SKM-1 (cell line): ENCODE results near the gene MEGF9.
A peak's percentile ranks its signal among the peaks of the same experiment; 100 is the strongest.

Experiments
- DNase-seq: peaks from one replicate; lab custom pipeline; 2025; ENCODE audit not compliant: unreplicated experiment; lab: John Stamatoyannopoulos, UW

The MEGF9 gene

DNA sequence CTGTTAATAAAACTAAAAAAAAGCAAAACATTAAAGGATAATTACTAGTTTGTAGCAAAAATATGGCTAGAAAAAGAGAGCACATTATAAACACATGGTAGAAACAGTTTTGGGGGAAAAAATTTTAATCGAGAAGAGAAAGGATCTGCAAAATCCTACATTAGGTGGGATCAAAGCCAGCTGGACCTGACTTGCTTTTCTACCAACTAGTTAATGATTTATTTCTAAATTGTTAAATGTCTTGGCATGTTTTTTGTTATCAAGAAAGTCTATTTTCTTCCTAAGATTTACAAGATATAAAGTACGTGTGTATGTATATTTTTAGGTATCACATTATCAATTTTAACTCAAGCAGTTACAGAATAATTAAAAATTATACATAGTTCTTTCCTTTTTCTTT is 87.2 kb downstream of the MEGF9 start:
- no peak for DNase-seq

DNA sequence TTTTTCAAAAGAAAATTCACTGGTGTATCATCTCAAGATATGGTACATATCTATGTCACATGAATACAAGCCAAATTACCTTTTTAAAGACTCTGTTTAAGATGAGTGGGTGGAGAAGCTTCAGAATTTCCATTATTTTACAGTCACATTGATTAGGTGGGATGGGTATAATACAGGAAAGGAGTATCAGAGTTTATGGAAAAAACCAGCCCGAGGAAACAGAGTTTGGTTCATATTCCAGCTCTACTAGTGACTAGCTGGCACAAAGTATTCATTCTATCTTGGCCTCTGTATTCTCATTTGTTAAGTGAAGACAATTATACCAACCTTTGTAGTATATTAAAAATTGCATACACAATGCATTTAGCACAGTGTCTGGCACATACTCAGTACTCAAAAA is 87.8 kb downstream of the MEGF9 start:
- DNase-seq, result no peak

DNA sequence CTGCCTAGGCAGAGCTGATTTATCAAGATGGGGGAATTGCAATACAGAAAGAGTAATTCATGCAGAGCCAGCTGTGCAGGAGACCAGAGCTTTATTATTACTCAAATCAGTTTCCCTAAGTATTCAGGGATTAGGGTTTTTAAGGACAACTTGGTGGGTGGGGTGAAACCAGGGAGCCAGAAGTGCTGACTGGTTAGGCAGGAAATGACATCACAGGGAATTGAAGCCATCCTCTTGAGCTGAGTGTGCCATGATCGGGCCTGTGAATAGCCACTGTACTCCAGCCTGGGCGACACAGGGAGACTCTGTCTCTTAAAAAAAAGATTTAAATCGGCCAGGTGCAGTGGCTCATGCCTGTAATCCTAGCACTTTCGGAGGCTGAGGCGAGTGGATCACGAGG is 89.0 kb downstream of the MEGF9 start:
- no peak for DNase-seq

DNA sequence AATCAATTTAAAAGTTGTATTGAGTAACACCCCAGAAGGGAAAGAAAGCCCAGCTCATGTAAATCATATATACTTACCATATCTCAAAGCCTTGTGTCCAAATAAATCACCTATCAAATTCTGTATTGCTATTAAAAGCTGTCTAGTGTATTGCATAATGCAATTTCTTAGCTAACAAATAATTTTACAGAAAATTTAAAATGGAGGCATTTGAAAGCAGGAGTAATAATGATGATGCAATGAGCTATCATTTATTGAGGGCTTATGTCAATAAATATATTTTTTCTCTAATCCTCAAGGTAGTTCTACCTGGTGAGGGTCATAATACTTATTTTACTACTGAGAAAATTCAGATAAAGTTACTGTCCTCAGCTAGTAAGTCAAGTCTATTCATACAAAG is 91.5 kb downstream of the MEGF9 start:
- no peak for DNase-seq

DNA sequence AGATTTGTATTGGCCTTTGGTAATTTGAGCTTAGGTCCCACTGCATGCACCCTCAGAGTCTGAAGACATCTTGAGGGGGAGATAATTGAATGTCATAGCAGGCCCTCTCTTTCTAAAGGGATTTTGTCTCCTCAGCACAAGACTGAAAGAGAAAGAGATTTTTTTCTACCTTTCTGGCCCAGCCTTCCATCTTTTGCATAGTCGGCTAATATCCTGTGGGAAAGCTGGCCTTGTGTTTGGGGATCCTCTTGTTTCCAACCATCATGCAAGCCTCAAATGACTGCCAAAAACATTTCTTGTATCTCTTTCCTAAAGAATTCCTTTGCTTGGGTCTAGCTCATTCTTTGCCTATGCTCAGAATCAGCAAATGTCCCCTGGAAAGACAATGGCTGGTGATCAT is 92.3 kb downstream of the MEGF9 start:
- DNase-seq, result no peak

DNA sequence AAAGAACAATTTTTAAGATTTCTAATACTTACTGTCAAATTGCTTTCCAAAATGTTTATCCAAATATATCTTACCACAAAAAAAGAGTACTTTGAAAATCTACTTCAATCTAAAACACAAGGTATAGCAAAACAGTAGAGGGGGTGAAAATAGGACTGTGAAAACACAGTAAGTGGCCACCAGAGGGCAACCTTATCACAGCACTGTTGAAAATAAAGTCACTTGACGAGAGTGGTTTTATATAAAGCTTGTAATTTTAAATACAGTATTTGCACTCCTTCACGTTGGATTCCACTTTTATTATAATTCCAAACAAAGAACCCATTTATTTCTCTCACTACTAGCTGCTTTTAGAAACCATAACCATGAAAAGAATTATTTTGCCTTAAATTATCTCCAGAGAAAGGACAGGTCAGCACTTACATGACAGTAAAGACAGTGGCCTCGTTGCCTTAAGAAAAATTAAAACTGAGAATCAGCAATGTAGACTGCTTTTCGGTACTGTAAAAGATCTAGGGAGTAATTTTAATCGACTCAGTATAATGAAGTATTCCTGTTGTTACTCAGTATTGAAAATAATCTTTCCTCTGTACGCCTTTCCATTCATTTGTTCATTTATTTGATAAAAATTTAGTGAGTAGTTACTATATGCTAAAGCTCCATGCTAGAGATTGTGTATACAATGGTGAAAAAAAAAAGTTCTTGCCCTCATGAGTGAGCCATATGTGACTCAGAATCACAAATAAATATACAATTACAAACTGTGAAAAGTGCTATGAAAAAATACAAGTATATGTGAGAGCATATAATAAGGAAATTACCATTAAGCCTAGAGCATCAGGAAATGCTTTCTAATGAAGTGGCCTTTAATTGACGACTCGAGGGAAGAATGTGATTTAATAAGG is 94.3 kb downstream of the MEGF9 start:
- peak; percentile 65 for DNase-seq

DNA sequence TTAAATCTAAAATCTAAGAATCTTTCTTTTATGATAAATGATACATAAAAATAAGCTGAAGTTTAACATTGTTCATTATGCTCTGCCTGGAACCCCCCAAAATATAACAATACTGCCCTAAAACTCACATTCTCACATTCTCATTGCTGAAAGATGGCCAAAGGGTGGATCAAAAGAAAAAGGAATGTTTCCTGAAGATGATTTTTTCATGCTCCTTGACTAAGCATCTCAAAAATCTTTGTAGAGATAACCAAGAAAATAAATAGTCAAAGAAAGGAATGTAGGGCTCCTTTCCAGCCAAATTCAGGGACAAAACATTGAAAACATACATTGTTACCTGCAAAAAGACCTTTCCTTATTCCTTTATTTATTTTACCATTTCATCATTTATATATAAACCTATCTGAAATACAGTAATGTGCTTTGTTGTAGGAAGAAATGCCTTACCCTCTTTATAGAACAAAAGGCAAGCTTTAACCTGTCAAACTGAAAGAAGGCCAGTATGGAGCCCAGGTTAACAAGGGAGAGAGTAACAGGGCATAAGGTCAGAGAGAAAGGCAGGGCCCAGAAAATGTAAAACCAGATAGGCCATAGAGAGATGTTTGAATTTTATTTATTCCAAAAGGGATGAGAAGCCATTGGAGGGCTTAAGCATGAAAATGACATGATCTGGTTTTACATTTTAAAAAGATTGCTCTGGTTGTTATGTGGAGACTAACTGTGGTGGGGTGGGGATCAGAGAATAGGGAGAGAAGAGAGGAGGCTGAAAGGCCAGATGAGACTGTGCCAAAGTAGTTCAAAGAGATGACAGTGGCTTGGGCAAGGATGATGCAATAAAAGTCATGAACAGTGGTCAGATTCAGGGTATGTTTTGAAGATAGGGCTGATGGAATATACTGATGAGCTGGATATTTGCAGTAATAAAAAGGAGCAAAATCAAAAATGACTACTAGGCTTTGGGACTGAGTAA is 97.0 kb downstream of the MEGF9 start:
- no peak for DNase-seq

DNA sequence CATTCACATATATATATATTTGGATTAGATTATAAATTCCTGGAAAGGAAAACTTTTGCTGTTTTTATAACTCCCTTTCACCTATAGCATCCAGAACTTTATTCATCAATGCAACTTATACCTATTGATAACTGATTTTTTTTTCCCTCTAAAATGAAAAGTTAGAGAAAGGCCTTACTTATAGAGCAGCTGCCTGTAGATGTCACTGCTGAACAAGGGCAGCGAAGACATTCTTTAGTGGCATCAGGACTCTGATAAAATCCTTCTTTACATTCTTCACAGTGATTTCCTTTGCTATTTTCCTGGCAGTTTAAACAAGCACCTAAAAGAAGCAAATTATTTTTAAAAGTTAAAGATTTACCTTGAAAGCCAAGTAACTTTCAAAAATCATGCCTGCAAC is 102.1 kb downstream of the MEGF9 start:
- DNase-seq, result no peak

DNA sequence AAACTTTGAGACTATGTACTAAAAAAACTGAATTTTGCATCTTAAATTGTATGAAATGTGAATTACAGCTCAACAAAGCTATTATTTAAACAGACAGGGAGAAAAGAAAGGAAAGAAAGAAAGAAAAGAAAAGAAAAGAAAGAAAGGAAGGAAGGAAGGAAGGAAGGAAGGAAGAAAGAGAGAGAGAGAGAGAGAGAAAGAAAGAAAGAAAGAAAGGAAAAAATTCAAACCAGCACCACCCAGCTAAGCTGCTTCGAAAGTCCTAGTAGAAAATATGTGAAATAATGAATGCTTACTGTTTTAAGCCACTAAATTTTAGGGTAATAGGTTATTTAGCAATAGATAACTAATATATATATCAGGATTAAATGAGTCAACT is 102.6 kb downstream of the MEGF9 start:
- DNase-seq, result no peak

DNA sequence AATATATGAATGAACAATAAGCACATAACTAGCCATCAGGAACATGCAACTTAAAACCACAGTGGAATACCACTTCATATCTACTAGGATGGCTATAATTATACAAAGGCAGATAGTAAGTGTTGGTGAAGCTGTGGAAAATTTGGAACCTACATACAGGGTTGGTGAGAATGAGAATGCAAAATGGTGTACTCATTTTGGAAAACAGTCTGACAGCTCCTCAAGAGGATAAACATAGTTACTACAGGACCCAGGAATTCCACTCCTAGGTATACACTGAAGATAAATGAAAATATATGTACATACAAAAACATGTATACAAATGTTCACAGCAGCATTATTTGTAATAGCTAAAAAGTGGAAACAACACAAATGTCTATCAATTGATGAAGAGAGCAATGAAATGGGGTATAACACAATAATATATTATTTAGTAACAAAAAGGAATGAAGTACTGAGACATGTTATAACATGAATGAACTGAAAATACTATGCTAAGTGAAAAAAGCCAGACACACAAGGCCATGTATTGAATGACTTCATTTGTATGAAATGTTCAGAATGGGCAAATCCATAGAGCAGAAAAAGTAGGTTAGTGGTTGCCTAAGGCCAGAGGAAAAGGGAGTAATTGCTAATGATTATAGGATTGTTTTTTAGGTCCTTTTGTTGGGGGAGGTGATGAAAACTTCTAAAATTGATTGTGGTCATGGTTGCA is 103.1 kb downstream of the MEGF9 start:
- DNase-seq, result no peak

DNA sequence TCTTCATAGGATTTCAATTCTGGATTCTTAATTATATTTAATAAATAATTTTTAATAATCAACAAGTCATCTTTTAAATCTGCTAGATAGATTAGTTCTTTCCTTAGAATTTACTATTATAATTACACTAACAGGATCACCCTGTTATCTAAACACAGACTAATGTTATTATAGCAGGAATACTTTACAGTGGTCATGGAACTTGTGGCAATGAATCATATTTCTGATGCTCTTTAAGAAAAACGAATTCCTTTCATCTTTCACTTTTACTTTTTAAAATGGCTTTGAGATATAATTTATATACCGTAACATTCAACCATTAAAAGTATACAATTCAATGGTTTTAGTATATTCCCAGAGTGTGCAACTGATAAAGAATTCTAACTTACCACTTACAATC is 104.6 kb downstream of the MEGF9 start:
- DNase-seq, result no peak

DNA sequence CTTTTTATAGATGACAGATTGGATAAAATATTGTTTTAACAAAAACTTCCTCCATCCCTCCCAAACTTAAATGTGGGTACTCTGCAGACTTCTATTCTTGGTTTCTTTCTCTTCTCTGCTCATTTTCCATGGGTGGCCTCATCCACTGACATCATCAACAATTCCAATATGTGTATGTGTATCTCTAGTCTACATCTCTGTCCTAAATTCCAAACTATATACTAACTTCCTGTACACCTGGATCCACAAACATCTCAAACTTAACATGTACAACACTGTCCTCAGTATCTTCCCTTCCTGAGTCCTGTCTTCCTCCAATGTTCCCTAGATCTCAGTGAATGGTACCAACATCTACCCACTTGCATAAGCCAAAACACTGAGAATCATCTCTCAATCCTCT is 105.8 kb downstream of the MEGF9 start:
- DNase-seq, result no peak

DNA sequence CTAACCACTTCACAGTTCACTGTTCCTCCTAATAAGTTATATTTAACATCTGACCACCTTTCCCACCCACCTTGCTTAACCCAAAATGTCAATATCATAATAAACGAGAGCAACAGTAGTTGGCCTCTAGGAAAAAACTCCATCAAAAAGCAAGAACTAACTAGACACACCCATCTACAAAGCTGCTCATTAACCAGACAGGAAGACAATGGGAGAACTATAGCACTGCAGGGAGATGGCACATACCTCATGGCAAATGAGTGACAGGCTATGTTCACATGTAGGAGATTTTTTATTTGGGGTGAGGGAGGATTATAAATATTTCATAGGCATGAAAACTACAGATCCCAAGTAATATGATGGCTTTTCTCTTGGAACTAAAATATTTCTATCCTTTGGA is 110.7 kb downstream of the MEGF9 start:
- no peak for DNase-seq

DNA sequence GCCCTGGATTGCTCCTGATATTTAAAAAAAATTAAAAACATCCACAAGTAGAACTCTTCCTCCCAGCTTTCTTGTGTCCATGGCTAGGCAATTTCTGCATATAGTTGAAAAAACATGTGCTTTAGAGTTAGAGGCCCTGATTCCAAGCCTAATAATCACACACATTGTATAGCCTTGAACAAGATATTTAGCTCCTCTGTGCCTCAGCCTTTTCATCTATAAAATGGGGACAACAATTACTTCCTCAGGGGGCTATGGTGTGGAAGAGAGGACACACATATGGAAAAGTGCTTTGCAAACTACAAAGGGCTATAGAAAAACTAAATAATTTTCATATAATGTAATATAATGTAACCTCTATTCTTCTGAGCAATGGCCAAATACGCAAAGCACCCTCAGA is 111.3 kb downstream of the MEGF9 start:
- no peak for DNase-seq

DNA sequence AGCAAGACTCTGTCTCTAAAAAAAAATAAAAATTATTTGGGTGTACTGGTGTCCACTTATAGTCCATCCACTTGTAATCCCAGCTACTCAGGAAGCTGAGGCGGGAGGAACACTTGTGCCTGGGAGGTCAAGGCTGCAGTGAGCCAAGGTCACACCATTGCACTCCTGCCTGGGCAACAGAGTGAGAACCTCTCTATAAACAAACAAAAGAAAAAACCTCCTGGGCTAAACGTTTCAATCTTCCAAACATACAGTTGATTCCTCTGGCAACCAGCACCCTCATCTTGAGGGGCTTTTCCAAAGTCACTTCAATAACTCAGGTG is 120.4 kb downstream of the MEGF9 start:
- DNase-seq, result no peak

DNA sequence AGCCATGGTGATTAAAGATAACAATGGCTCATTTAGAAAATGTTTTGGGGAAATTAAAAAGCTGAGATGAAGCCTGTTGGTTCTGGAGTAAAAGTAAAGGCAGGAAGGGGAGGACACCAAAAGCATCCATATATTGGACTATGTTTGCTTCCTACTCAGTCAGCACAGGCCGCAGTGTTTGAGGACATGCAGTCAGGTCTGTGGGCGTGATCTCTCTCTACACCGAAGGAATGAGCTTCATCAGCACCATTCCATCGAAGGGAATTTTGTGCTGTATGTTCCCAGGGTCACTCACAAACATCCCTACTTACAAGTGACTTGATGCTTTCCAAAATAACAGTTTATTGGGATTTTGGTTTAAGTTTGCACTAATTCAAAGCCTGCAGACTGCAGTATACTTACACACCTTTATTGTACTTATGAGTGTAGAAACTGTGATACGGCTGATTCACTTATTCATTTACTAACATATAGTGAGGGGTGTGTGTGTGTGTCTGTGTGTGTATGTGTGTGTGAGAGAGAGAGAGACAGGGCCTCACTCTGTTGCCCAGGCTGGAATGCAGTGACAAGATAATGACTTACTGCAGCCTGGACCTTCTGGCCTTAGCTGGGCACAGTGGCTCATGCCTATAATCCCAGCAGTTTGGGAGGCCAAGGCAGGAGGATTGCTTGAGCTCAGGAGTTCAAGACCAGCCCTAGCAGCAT is 120.9 kb downstream of the MEGF9 start:
- DNase-seq, result no peak

DNA sequence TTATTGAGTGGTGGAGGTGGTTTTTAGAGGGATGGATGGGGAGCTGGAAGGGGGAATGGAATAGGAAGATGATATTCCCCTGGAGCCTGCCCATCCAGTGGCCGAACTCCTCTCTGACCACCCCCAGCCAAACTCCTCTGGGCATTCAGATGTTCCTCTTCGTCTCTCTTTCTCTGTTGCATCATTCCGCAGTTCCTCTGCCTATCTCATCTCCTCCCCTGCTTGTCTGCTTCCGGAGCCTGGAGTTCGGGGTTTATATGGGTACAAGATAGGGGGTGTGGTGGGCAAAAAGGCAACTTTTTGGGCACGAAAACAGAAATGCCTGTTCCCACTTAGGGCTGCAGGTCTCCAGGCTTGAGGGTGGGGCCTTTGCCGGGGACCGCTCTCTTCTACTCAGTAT is 122.1 kb downstream of the MEGF9 start:
- no peak for DNase-seq

DNA sequence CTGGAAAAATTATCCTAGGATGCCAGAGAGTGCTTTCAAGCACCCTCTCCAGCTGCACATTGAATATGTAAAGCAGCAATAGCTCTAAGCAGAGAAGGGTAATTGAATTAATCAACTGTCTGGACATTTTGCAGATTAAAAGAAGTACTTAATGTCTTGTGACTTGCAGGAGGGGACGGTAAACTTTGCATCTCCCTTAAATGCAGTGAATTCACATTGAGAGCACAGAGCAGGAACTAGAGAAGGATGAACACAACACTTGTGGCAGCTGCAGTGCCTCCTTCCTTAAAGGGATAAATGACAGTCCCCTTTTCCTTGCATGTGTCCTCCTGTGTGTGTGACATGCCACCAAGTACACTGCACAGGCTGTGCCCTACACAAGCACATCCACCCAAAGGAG is 126.9 kb downstream of the MEGF9 start:
- DNase-seq, result no peak

DNA sequence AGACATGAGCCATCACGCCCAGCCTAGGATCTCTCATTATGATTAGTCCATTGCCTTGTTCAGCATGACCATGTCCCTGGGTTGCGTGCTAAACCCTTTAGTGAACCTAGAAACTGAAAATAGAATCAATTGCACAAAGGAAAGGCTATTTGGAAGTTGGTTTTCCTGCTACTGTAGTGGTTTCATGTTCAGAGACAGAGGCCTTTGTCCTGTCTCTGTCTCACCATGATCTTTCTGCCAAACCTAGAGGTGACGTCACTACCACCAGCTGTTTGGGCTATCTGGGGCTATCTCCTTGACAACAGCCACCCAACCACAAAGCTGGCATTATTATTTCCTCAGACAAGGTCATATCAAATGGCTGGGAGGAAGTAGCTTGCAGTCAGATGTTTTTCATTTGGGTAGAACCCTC is 130.3 kb downstream of the MEGF9 start:
- DNase-seq, result peak; percentile 62

DNA sequence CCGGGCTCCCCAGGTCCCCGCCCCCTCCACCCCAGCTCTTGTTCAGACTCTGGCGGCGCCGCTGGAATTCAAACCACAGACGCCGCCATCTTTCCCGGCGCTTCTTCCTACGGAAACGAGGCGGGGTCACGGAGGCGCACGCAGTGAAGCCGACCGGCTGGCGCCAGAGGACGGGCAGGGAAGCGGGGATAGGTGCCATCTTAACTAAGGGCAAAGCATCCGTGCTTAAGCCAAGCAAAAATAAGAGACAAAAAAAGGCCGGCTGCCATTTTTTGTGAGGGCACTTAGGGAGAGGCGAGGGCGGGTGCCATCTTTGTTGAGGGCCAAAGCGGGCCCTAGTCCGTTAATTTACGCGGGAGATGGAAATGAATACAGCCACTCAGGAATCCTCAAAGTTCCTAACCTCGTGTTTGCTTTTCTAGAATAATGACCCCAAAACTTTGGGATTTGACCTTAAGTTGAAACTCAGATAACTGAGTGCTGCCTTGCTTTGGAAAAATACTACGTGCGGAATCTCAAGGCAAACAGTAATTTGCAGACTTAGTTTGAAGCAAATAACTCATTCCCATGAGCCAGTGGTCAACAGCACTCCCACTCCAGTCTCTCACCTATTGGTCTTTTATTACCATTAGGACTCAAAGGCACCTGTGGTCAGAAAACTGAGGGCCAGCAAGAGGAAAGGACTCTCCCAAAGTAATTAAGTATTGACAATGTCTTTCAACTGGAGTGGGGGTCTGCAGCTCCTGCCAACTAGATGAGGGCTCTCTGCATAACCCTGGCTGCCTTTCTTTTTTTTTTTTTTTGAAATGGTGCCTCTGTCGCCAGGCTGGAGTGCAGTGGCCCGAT is 134.0 kb downstream of the MEGF9 start, which contains the start of gene CDK5RAP2:
CDK5RAP2 (minus strand) TSS at position 117 of the 846 bp plus-strand sequence. CDS start 189 bp downstream, outside the sequence.
- DNase-seq, result peak; percentile 89
